Neural cell (in vitro differentiated cells): ENCODE data around the gene CTBP2. TPM values are rescaled to one million over a fixed set of nuclear protein-coding genes. Genes with fewer than 3 reads are reported as not detected.

Source experiments
- H2AFZ ChIP-seq: fragments of 200-600, 300-800 bp; sonication (generic), shearing (Covaris generic); 2 replicates; pipeline ENCODE4 v1.6.0; 2014; ENCODE audit warnings: low read depth, mild to moderate bottlenecking, antibody characterized with exemption, low read length, moderate library complexity
- H3F3A ChIP-seq: fragments of 200-600 bp; shearing (Covaris generic); 2 replicates; pipeline ENCODE4 v1.6.1; 2016; ENCODE audit warnings: mild to moderate bottlenecking, moderate library complexity, mixed read lengths, antibody characterized with exemption, low read length; ENCODE audit not compliant: insufficient read depth, poor library complexity, severe bottlenecking
- H3K27ac ChIP-seq: fragments of 200-600, 300-800 bp; sonication (generic), shearing (Covaris generic); 2 replicates; pipeline ENCODE4 v1.5.1; 2014; ENCODE audit warnings: mild to moderate bottlenecking, low read length, moderate library complexity
- H3K27me3 ChIP-seq: fragments of 300-800, 200-600 bp; sonication (generic), shearing (Covaris generic); 2 replicates; pipeline ENCODE4 v1.6.0; 2014; ENCODE audit warnings: mild to moderate bottlenecking, low read depth, low read length, moderate library complexity; ENCODE audit not compliant: insufficient read depth
- H3K36me3 ChIP-seq: fragments of 300-800, 200-600 bp; sonication (generic), shearing (Covaris generic); 2 replicates; pipeline ENCODE4 v1.5.1; 2014; ENCODE audit warnings: mild to moderate bottlenecking, antibody characterized with exemption, low read length, moderate library complexity; ENCODE audit not compliant: insufficient read depth
- H3K4me2 ChIP-seq: fragments of 300-800, 200-600 bp; sonication (generic), shearing (Covaris generic); 2 replicates; pipeline ENCODE4 v1.6.0; 2014; ENCODE audit warnings: mild to moderate bottlenecking, low read length
- H3K4me3 ChIP-seq: fragments of 300-800, 200-600 bp; sonication (generic), shearing (Covaris generic); 2 replicates; pipeline ENCODE4 v1.5.1; 2014; ENCODE audit warnings: mild to moderate bottlenecking, low read length, moderate library complexity
- H3K79me2 ChIP-seq: fragments of 200-600 bp; shearing (Covaris generic); replicated peaks from 2 replicates; pipeline ENCODE4 v1.6.0; 2014; ENCODE audit warnings: mild to moderate bottlenecking, low read length, moderate library complexity; ENCODE audit not compliant: insufficient read depth
- H3K9ac ChIP-seq: fragments of 300-800, 200-600 bp; sonication (generic), shearing (Covaris generic); 2 replicates; pipeline ENCODE4 v1.6.1; 2016; ENCODE audit warnings: mild to moderate bottlenecking, low read length, mixed read lengths
- H3K9me2 ChIP-seq: fragments of 200-600 bp; shearing (Covaris generic); 2 replicates; pipeline ENCODE4 v1.6.1; 2016; ENCODE audit warnings: mild to moderate bottlenecking, low read length, mixed read lengths; ENCODE audit not compliant: insufficient read depth
- H3K9me3 ChIP-seq: fragments of 200-600, 300-800 bp; sonication (generic), shearing (Covaris generic); 2 replicates; pipeline ENCODE4 v1.6.1; 2016; ENCODE audit warnings: mild to moderate bottlenecking, mixed run types, low read length, moderate library complexity, mixed read lengths
- H4K20me1 ChIP-seq: fragments of 200-600 bp; shearing (Covaris generic); 2 replicates; pipeline ENCODE4 v1.6.1; 2016; ENCODE audit warnings: mild to moderate bottlenecking, mixed run types; ENCODE audit not compliant: insufficient read depth
- CTCF ChIP-seq: fragments of 450-650 bp; IDR thresholded peaks from 2 replicates; pipeline ENCODE4 v1.5.1; 2014; ENCODE audit warnings: antibody characterized with exemption, mild to moderate bottlenecking, moderate library complexity; ENCODE audit not compliant: poor library complexity, severe bottlenecking
- EP300 ChIP-seq: fragments of 450-650 bp; conservative IDR thresholded peaks from 2 replicates; pipeline ENCODE4 v1.6.1; 2014; ENCODE audit warnings: antibody characterized with exemption, mild to moderate bottlenecking, moderate library complexity; ENCODE audit not compliant: poor library complexity, severe bottlenecking
- EZH2 ChIP-seq: fragments of 200-600, 300-800 bp; shearing (Covaris generic), sonication (generic); IDR thresholded peaks from 2 replicates; pipeline ENCODE4 v1.6.1; 2014; ENCODE audit warnings: antibody characterized with exemption, low read length, borderline replicate concordance, mild to moderate bottlenecking; ENCODE audit not compliant: insufficient read depth, poor library complexity, severe bottlenecking
- MXI1 ChIP-seq: fragments of 450-650 bp; conservative IDR thresholded peaks from 2 replicates; pipeline ENCODE4 v1.6.1; 2014; ENCODE audit warnings: antibody characterized with exemption, mild to moderate bottlenecking; ENCODE audit not compliant: poor library complexity, severe bottlenecking
- POLR2AphosphoS5 ChIP-seq: IDR thresholded peaks from 2 replicates; pipeline ENCODE4 v1.6.1; 2012
- RAD21 ChIP-seq: fragments of 450-650 bp; conservative IDR thresholded peaks from 2 replicates; pipeline ENCODE4 v1.6.1; 2014; ENCODE audit warnings: antibody characterized with exemption, mild to moderate bottlenecking, moderate library complexity
- SMC3 ChIP-seq: fragments of 450-650 bp; conservative IDR thresholded peaks from 2 replicates; pipeline ENCODE4 v1.6.1; 2014; ENCODE audit warnings: antibody characterized with exemption, mild to moderate bottlenecking, moderate library complexity; ENCODE audit not compliant: poor library complexity
- TAF1 ChIP-seq: IDR thresholded peaks from 2 replicates; pipeline ENCODE4 v1.6.1; 2012; ENCODE audit warnings: low read depth
- polyA plus RNA-seq: library from polyadenylated mRNA; depleted of rRNA; stranded (reverse); fragments of >200 nt; gene quantifications from 2 replicates; pipeline ENCODE4 v1.2.3, GENCODE V29; 2014
- TF ChIP-seq, protein P1 (sequence below): IDR thresholded peaks from 2 replicates; pipeline ENCODE4 v1.6.1; 2012; ENCODE audit warnings: borderline replicate concordance

Gene CTBP2
- polyA plus RNA-seq, 1 donor from 2014 or later: 59.5 TPM

DNA sequence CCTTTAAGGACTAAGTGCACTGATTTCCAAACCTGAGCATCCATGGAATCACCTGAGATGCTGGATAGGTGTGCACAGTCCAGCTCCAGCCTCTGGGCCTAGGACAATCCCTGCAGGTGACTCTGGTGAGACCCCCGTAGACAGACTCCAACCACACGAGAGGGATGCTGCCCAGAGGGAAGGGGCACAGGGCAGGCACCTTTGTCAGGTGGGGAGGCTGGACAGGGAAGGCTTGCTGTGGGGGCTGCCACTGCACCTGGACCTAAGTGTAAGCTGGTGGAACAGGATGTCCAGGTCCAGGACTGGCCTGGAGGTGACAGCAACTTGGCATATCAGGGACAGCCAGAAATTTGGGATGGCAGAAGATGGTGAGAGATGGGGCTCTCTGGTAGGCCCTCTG lies 45.1 kb upstream of the CTBP2 start:
- H3K79me2 ChIP-seq: no peaks in the 10 kb centered on the region
- no peaks in the 10 kb centered on the region for H3K36me3 ChIP-seq
- no peak overlapping the region for H3K4me3 ChIP-seq
- H3K9me2 ChIP-seq: no peaks in the 10 kb centered on the region
- no peaks in the 10 kb centered on the region for H4K20me1 ChIP-seq
- no peaks in the 10 kb centered on the region for H3F3A ChIP-seq
- no peaks in the 10 kb centered on the region for H3K9me3 ChIP-seq
- H3K4me2 ChIP-seq: no peak overlapping the region
- no peak overlapping the region for H3K9ac ChIP-seq
- H3K27ac ChIP-seq: no peak overlapping the region
- no peak overlapping the region for H2AFZ ChIP-seq
- TF ChIP-seq, protein P1, sequence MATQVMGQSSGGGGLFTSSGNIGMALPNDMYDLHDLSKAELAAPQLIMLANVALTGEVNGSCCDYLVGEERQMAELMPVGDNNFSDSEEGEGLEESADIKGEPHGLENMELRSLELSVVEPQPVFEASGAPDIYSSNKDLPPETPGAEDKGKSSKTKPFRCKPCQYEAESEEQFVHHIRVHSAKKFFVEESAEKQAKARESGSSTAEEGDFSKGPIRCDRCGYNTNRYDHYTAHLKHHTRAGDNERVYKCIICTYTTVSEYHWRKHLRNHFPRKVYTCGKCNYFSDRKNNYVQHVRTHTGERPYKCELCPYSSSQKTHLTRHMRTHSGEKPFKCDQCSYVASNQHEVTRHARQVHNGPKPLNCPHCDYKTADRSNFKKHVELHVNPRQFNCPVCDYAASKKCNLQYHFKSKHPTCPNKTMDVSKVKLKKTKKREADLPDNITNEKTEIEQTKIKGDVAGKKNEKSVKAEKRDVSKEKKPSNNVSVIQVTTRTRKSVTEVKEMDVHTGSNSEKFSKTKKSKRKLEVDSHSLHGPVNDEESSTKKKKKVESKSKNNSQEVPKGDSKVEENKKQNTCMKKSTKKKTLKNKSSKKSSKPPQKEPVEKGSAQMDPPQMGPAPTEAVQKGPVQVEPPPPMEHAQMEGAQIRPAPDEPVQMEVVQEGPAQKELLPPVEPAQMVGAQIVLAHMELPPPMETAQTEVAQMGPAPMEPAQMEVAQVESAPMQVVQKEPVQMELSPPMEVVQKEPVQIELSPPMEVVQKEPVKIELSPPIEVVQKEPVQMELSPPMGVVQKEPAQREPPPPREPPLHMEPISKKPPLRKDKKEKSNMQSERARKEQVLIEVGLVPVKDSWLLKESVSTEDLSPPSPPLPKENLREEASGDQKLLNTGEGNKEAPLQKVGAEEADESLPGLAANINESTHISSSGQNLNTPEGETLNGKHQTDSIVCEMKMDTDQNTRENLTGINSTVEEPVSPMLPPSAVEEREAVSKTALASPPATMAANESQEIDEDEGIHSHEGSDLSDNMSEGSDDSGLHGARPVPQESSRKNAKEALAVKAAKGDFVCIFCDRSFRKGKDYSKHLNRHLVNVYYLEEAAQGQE: no peak
- TF ChIP-seq POLR2AphosphoS5 (no peak), SMC3 (no peak), MXI1 (no peak)
- H3K27me3 ChIP-seq: no peaks in the 10 kb centered on the region

- TF ChIP-seq SMC3 (no peak), EZH2 (no peak), RAD21 (no peak), TAF1 (no peak), EP300 (no peak), CTCF (no peak), MXI1 (no peak), POLR2AphosphoS5 (no peak)
- TF ChIP-seq, protein P1: no peak
- Histone ChIP-seq H3F3A (no peaks in the 10 kb centered on the region), H3K9me3 (no peaks in the 10 kb centered on the region), H3K79me2 (no peaks in the 10 kb centered on the region), H3K9ac (no peak overlapping the region), H3K9me2 (no peaks in the 10 kb centered on the region), H3K4me2 (no peak overlapping the region), H3K27me3 (no peaks in the 10 kb centered on the region), H3K4me3 (no peak overlapping the region), H4K20me1 (no peaks in the 10 kb centered on the region), H2AFZ (no peak overlapping the region), H3K36me3 (no peaks in the 10 kb centered on the region), H3K27ac (no peak overlapping the region)
Measured at GRCh38 chr10:125204400-125204799, 44.0 kb upstream of the CTBP2 start.
